Glutamatergic neuron (in vitro differentiated cells): ENCODE results near the gene SHISA4. TPM values are rescaled to one million over a fixed set of nuclear protein-coding genes. Genes with fewer than 3 reads are reported as not detected.

ENCODE experiments used
- DNase-seq: peaks from one replicate; pipeline ENCODE4 v3.0.0; 2022
- H3K27ac Mint-ChIP-seq: one replicate; pipeline ENCODE4 v1.8.0; 2020; ENCODE audit warnings: mild to moderate bottlenecking, mixed read lengths, inconsistent platforms; ENCODE audit not compliant: unreplicated experiment
- H3K27me3 Mint-ChIP-seq: one replicate; pipeline ENCODE4 v1.8.0; 2020; ENCODE audit warnings: mild to moderate bottlenecking, moderate library complexity, mixed read lengths, inconsistent platforms; ENCODE audit not compliant: unreplicated experiment
- H3K36me3 Mint-ChIP-seq: one replicate; pipeline ENCODE4 v1.8.0; 2020; ENCODE audit warnings: mild to moderate bottlenecking, mixed read lengths, inconsistent platforms; ENCODE audit not compliant: unreplicated experiment
- H3K4me1 Mint-ChIP-seq: one replicate; pipeline ENCODE4 v1.8.0; 2020; ENCODE audit warnings: mild to moderate bottlenecking, low read depth, mixed read lengths, inconsistent platforms; ENCODE audit not compliant: unreplicated experiment
- H3K4me3 Mint-ChIP-seq: one replicate; pipeline ENCODE4 v1.8.0; 2020; ENCODE audit warnings: mild to moderate bottlenecking, mixed read lengths, inconsistent platforms; ENCODE audit not compliant: unreplicated experiment
- H3K9me3 Mint-ChIP-seq: one replicate; pipeline ENCODE4 v1.8.0; 2020; ENCODE audit warnings: mild to moderate bottlenecking, moderate library complexity, mixed read lengths, inconsistent platforms; ENCODE audit not compliant: unreplicated experiment
- total RNA-seq: library from RNA; stranded (reverse); fragmentation: NEBNext Ultra II Directional; extraction: Animal tissue kit (Norgen Biotek cat#: 25700); gene quantifications from one replicate; pipeline ENCODE4 v1.2.1, GENCODE V29; 2021; ENCODE audit not compliant: unreplicated experiment
- TF ChIP-seq, protein P1 (sequence below): fragments of 200-600 bp; sonication (generic); IDR thresholded peaks from one replicate; pipeline ENCODE4 v1.5.0; 2021; ENCODE audit not compliant: partially characterized antibody, unreplicated experiment

Gene SHISA4
- total RNA-seq, 1 donor from 2014 or later: 2.9 TPM

GRCh38 chr1:201894343-201895119 is 5.8 kb downstream of the SHISA4 start:
- H3K27me3 Mint-ChIP-seq: peaks cover 7% of the 10 kb centered on the region
- H3K27ac Mint-ChIP-seq: no peak overlapping the region
- H3K4me1 Mint-ChIP-seq: no peaks in the 10 kb centered on the region
- H3K4me3 Mint-ChIP-seq: no peak overlapping the region
- H3K9me3 Mint-ChIP-seq: peaks cover 6% of the 10 kb centered on the region
- TF ChIP-seq, protein P1, sequence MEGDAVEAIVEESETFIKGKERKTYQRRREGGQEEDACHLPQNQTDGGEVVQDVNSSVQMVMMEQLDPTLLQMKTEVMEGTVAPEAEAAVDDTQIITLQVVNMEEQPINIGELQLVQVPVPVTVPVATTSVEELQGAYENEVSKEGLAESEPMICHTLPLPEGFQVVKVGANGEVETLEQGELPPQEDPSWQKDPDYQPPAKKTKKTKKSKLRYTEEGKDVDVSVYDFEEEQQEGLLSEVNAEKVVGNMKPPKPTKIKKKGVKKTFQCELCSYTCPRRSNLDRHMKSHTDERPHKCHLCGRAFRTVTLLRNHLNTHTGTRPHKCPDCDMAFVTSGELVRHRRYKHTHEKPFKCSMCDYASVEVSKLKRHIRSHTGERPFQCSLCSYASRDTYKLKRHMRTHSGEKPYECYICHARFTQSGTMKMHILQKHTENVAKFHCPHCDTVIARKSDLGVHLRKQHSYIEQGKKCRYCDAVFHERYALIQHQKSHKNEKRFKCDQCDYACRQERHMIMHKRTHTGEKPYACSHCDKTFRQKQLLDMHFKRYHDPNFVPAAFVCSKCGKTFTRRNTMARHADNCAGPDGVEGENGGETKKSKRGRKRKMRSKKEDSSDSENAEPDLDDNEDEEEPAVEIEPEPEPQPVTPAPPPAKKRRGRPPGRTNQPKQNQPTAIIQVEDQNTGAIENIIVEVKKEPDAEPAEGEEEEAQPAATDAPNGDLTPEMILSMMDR: no peak
- no peak for DNase-seq
- H3K36me3 Mint-ChIP-seq: no peaks in the 10 kb centered on the region

DNA sequence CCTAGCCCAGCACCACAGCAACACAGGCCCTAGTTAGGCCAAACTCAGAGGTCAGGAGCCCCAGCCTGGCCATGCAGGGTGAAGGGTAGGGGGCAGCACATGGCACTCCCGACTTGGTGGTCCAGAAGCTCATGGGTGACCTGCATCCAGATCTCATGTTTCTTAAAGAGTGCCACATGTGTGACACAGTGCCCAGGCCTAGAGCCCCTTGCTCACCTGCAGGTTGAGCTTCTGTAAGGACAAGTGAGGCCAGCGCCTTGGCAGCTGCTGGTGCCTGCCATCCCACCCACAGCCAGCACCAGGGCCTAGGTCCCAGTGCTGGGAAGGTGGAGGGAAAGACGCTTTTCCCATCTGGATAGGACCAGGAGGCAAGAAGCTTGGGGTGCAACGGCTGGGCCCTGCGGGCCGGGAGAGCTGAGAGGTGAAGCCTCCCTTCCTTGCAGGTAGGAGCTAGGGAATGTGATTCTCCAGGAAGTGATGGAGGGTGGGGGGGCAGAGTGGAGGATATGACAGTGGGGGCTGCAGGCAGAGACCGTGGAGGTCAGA is 6.5 kb downstream of the SHISA4 start:
- no peak overlapping the region for H3K27ac Mint-ChIP-seq
- no peak overlapping the region for H3K4me3 Mint-ChIP-seq
- TF ChIP-seq, protein P1: no peak

GRCh38 chr1:201895913-201896807 is 7.5 kb downstream of the SHISA4 start:
- peaks cover 5% of the 10 kb centered on the region for H3K9me3 Mint-ChIP-seq
- DNase-seq: peak; percentile 91
- H3K4me3 Mint-ChIP-seq: no peak overlapping the region
- H3K27me3 Mint-ChIP-seq: peaks cover 12% of the 10 kb centered on the region
- no peaks in the 10 kb centered on the region for H3K36me3 Mint-ChIP-seq
- TF ChIP-seq, protein P1: peak; percentile 92
- no peak overlapping the region for H3K27ac Mint-ChIP-seq
- no peaks in the 10 kb centered on the region for H3K4me1 Mint-ChIP-seq

More for the DNA sequence above, 6.5 kb downstream of the SHISA4 start:
- peaks cover 10% of the 10 kb centered on the region for H3K27me3 Mint-ChIP-seq
- H3K9me3 Mint-ChIP-seq: peaks cover 7% of the 10 kb centered on the region
- no peaks in the 10 kb centered on the region for H3K4me1 Mint-ChIP-seq
- no peaks in the 10 kb centered on the region for H3K36me3 Mint-ChIP-seq
- no peak for DNase-seq

GRCh38 chr1:201896951-201897391 is 8.3 kb downstream of the SHISA4 start:
- peaks cover 9% of the 10 kb centered on the region for H3K27me3 Mint-ChIP-seq
- H3K36me3 Mint-ChIP-seq: no peaks in the 10 kb centered on the region
- H3K4me3 Mint-ChIP-seq: no peak overlapping the region
- no peak for DNase-seq
- peaks cover 5% of the 10 kb centered on the region for H3K9me3 Mint-ChIP-seq
- H3K27ac Mint-ChIP-seq: no peak overlapping the region
- TF ChIP-seq, protein P1: no peak
- H3K4me1 Mint-ChIP-seq: no peaks in the 10 kb centered on the region
